ENCODE results near the gene PCBP2. TPM values are rescaled to one million over a fixed set of nuclear protein-coding genes. Genes with fewer than 3 reads are reported as not detected.
"Not testable (repeated sequence)": the region's sequence is repeated elsewhere in the genome, so short reads cannot be mapped to it uniquely, and the experiment has no call there.

The PCBP2 gene
- total and polyA plus RNA-seq, 2 donors (not counting 3 experiments of a cell fraction or from before 2014, with no cell fraction given) = 526 to 995 TPM

DNA sequence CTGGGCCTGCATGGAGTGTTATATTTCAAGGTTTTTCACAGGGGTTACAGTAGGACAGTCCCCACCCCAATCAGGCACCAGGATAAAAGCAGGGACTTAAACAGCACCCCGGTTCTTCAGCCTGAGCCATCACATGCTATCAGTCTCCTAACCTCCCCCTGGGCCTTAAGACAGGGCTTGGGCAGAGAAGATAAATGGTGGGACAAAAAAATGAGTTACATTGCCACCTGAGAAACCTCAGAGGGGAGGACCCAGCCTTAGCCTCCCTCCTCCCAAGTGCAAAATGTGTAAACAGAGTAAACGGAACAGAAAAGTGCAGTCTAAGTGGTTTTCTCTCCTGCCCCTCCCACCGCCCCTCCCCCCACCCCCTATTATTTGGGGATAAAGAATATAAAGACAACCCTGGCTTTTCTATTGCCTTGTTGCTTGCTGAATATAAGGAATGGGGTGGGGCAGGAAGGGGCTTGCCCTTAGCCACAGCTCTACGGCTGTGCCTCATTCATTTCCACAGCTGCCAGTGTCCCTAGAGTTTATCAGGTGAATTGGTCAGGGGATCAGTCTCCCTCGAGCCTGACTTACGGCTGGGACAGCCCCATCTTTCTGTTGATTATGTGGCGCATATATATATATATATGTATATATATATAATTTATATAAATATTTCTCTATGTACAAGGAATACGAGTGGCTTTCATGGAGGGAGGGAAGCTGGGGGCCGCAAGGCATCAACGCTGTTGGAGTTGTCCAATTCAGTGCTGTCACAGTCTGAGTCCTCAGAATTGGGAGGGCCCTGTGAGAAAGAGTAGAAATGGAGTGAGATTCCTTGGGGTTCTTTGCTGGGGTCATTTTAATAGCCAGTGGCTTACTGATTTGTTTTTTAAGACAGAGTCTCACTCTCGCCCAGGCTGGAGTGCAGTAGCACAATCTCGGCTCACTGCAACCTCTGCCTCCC is 28.9 kb downstream of the PCBP2 start:
- H3K9me3 ChIP-seq (replicated peaks; ENCODE audit: control insufficient read depth, insufficient read depth, low read length) = no peaks in the 10 kb centered on the region
- dilution Hi-C loops (cut with MboI; ENCODE audit: extremely low pct_ligation_motif_present, low sequenced_read_pairs) (no loop called here), intact Hi-C loops (cut with micrococcal nuclease) (no loop called here)
- H3K79me2 ChIP-seq (ENCODE audit: control insufficient read depth, insufficient read depth, low read length) = peaks cover 14% of the 10 kb centered on the region
- no peak overlapping the region for H3K4me3 ChIP-seq (replicated peaks in 1 of 3; ENCODE audit: insufficient read depth in 1 of 3, low read depth in 1 of 3, low read length in 3 of 3)
- no peak for DNase-seq (ENCODE audit: low read depth, low spot score)
- H3K36me3 ChIP-seq (ENCODE audit: control insufficient read depth in 2 of 2, extremely low read depth in 1 of 2, insufficient read depth in 2 of 2, low read length in 2 of 2) = peaks cover 41 to 62% of the 10 kb centered on the region in 2 experiments
- H4K20me1 ChIP-seq (replicated peaks; ENCODE audit: control insufficient read depth, extremely low read depth, insufficient read depth, low read length) = peaks cover 6% of the 10 kb centered on the region
- H3K4me1 ChIP-seq (ENCODE audit: control insufficient read depth, extremely low read depth, insufficient read depth, low read length) = no peaks in the 10 kb centered on the region
- H3K4me2 ChIP-seq (ENCODE audit: insufficient read depth, low read length) = no peak overlapping the region
- no TSS peak for BruUV-seq (replicated peaks)
- no peak for FAIRE-seq
- H2AFZ ChIP-seq (ENCODE audit: low read depth, low read length) = no peak overlapping the region
- H3K27me3 ChIP-seq (ENCODE audit: control insufficient read depth in 2 of 2, insufficient read depth in 2 of 2, low read length in 2 of 2) = no peaks in the 10 kb centered on the region
- no peak overlapping the region for H3K9ac ChIP-seq (replicated peaks; ENCODE audit: extremely low read depth, insufficient read depth, low read length)
- H3K9me1 ChIP-seq (replicated peaks; ENCODE audit: control insufficient read depth, extremely low read depth, insufficient read depth, low read length) = no peaks in the 10 kb centered on the region
- ChIA-PET CTCF (interaction anchor here (1.0 to 3.6 kb wide), 6 partner anchors 8 to 136 kb away, joined by 3 to 32 read pairs (median 6); no protein-coding TSS in a partner anchor), POLR2A (interaction anchor here (0.6 to 1.9 kb wide), 3 partner anchors 20 to 379 kb away, joined by 4 to 8 read pairs (median 4); partner anchors contain the start of gene TARBP2)
- H3K27ac ChIP-seq (ENCODE audit: insufficient read depth, low read depth, low read length) = no peak overlapping the region
- TF ChIP-seq POLR2A (IDR thresholded peaks at IDR 0.05; ENCODE audit: low read depth, low read length) (peak; percentile 23), POLR2AphosphoS5 (IDR thresholded peaks at IDR 0.05; ENCODE audit: insufficient read depth, low read depth, low read length) (no peak)
- TF ChIP-seq, protein P1, sequence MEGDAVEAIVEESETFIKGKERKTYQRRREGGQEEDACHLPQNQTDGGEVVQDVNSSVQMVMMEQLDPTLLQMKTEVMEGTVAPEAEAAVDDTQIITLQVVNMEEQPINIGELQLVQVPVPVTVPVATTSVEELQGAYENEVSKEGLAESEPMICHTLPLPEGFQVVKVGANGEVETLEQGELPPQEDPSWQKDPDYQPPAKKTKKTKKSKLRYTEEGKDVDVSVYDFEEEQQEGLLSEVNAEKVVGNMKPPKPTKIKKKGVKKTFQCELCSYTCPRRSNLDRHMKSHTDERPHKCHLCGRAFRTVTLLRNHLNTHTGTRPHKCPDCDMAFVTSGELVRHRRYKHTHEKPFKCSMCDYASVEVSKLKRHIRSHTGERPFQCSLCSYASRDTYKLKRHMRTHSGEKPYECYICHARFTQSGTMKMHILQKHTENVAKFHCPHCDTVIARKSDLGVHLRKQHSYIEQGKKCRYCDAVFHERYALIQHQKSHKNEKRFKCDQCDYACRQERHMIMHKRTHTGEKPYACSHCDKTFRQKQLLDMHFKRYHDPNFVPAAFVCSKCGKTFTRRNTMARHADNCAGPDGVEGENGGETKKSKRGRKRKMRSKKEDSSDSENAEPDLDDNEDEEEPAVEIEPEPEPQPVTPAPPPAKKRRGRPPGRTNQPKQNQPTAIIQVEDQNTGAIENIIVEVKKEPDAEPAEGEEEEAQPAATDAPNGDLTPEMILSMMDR (IDR thresholded peaks at IDR 0.05; ENCODE audit: extremely low read depth in 1 of 2, insufficient read depth in 1 of 2, low read depth in 1 of 2, low read length in 2 of 2) = no peak

DNA sequence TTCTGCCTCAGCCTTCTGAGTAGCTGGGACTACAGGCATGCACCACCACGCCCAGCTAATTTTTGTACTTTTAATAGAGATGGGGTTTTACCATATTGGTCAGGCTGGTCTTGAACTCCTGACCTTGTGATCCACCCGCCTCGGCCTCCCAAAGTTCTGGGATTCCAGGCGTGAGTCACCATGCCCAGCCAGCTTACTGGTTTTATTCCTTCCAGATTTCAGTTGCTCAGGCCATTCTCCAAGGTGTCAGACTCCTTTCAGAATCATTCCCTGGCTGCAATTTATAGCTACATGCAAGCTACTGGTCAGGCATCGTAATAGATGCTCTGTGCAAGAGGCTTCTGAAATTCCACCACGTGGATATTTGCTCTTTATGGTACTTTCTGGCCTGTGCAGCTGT is 29.6 kb downstream of the PCBP2 start:
- dilution Hi-C loops (cut with MboI; ENCODE audit: extremely low pct_ligation_motif_present, low sequenced_read_pairs); H3K27ac ChIP-seq (ENCODE audit: insufficient read depth, low read depth, low read length); H3K9ac ChIP-seq (replicated peaks; ENCODE audit: extremely low read depth, insufficient read depth, low read length); H3K9me3 ChIP-seq (replicated peaks; ENCODE audit: control insufficient read depth, insufficient read depth, low read length); H3K4me2 ChIP-seq (ENCODE audit: insufficient read depth, low read length); H3K4me3 ChIP-seq (replicated peaks in 1 of 3; ENCODE audit: insufficient read depth in 1 of 3, low read depth in 1 of 3, low read length in 3 of 3); H2AFZ ChIP-seq (ENCODE audit: low read depth, low read length); H4K20me1 ChIP-seq (replicated peaks; ENCODE audit: control insufficient read depth, extremely low read depth, insufficient read depth, low read length); H3K27me3 ChIP-seq (ENCODE audit: control insufficient read depth in 2 of 2, insufficient read depth in 2 of 2, low read length in 2 of 2); BruUV-seq (replicated peaks); H3K4me1 ChIP-seq (ENCODE audit: control insufficient read depth, extremely low read depth, insufficient read depth, low read length); DNase-seq (ENCODE audit: low read depth, low spot score); FAIRE-seq; H3K79me2 ChIP-seq (ENCODE audit: control insufficient read depth, insufficient read depth, low read length); intact Hi-C loops (cut with micrococcal nuclease); H3K9me1 ChIP-seq (replicated peaks; ENCODE audit: control insufficient read depth, extremely low read depth, insufficient read depth, low read length): not testable (repeated sequence)
- ChIA-PET CTCF (interaction anchor here (0.8 to 3.6 kb wide), 11 partner anchors 9 to 154 kb away, joined by 3 to 32 read pairs (median 4); partner anchors contain the start of genes MAP3K12 and NPFF), POLR2A (interaction anchor here (0.7 to 1.9 kb wide), 6 partner anchors 8 to 156 kb away, joined by 3 to 8 read pairs (median 5); partner anchors contain the start of gene TARBP2)
- peaks cover 35 to 62% of the 10 kb centered on the region in 2 experiments for H3K36me3 ChIP-seq (ENCODE audit: control insufficient read depth in 2 of 2, extremely low read depth in 1 of 2, insufficient read depth in 2 of 2, low read length in 2 of 2)

Data from endothelial cell of umbilical vein (primary cell).